GM18502 (cell line): ENCODE data around the gene COX8C.
A peak's percentile ranks its signal among the peaks of the same experiment; 100 is the strongest.
"Not testable (repeated sequence)": the region's sequence is repeated elsewhere in the genome, so short reads cannot be mapped to it uniquely, and the experiment has no call there.

Experiments used
- ATAC-seq: cut with Tn5 transposase; IDR thresholded peaks from one replicate; pipeline ENCODE4 v1.9.1; 2021; ENCODE audit warnings: mild to moderate bottlenecking; ENCODE audit not compliant: unreplicated experiment, poor library complexity

COX8C gene

GRCh38 chr14:93354873-93355272, 7.9 kb downstream of the COX8C start:
- ATAC-seq = not testable (repeated sequence)

- ATAC-seq = peak; percentile 18
These were observed 22.2 kb downstream of the COX8C start for GRCh38 chr14:93368996-93369712.

GRCh38 chr14:93369713-93370266, 22.8 kb downstream of the COX8C start:
- ATAC-seq = peak; percentile 89

GRCh38 chr14:93375673-93376156, 28.7 kb downstream of the COX8C start:
- ATAC-seq = peak; percentile 98

- ATAC-seq = no peak
These were observed 32.8 kb downstream of the COX8C start for GRCh38 chr14:93379831-93380230.

GRCh38 chr14:93381644-93382043, 34.7 kb downstream of the COX8C start:
- no peak for ATAC-seq

- not testable (repeated sequence) for ATAC-seq
These were observed 37.3 kb downstream of the COX8C start for GRCh38 chr14:93384256-93384655.

GRCh38 chr14:93395231-93395630, 48.2 kb downstream of the COX8C start:
- ATAC-seq = no peak

GRCh38 chr14:93396456-93396855, 49.5 kb downstream of the COX8C start:
- ATAC-seq = no peak
